ENCODE measurements around the gene CASP3. TPM values are rescaled to one million over a fixed set of nuclear protein-coding genes. Genes with fewer than 3 reads are reported as not detected.

CASP3 gene
- total RNA-seq, 1 experiment from 2014 or later = 13.2 TPM

- CTCF ChIA-PET = no interaction called here
- no peak overlapping the region for H3K4me3 ChIP-seq (ENCODE audit: low read length)
- H3K36me3 ChIP-seq (ENCODE audit: low read depth, low read length) = no peaks in the 10 kb centered on the region
- no peaks in the 10 kb centered on the region for H3K9me3 ChIP-seq (ENCODE audit: low read length)
- intact Hi-C loops (cut with micrococcal nuclease) = no loop called here
- peak; percentile 37 for DNase-seq
- no peak overlapping the region for H3K27ac ChIP-seq (ENCODE audit: low read length)
- H4K20me1 ChIP-seq (ENCODE audit: low read length) = no peaks in the 10 kb centered on the region
- H2AFZ ChIP-seq (ENCODE audit: low read length) = no peak overlapping the region
- H3K9ac ChIP-seq (ENCODE audit: low read length) = no peak overlapping the region
- POLR2A ChIA-PET (ENCODE audit: unreplicated experiment) = interaction anchor here (0.6 kb wide), 1 partner anchor 25 kb away, joined by 4 read pairs; no protein-coding TSS in a partner anchor
- no peaks in the 10 kb centered on the region for H3K27me3 ChIP-seq (ENCODE audit: low read length)
- H3K4me2 ChIP-seq (ENCODE audit: low read length) = no peak overlapping the region
- no peaks in the 10 kb centered on the region for H3F3A ChIP-seq (ENCODE audit: low read length, unreplicated experiment)
- ATAC-seq = no peak
- no peaks in the 10 kb centered on the region for H3K79me2 ChIP-seq (ENCODE audit: low read length)
- no TSS peak for BruUV-seq (replicated peaks)
- no peaks in the 10 kb centered on the region for H3K9me2 ChIP-seq (replicated peaks; ENCODE audit: low read length)
- no peaks in the 10 kb centered on the region for H3K4me1 ChIP-seq (ENCODE audit: insufficient read depth, low read length)
- TF ChIP-seq EZH2 (IDR thresholded peaks at IDR 0.05; ENCODE audit: low read length, unreplicated experiment) (no peak), EZH2phosphoT487 (IDR thresholded peaks at IDR 0.05; ENCODE audit: borderline replicate concordance, low read length) (no peak)
- TF ChIP-seq, protein P1, sequence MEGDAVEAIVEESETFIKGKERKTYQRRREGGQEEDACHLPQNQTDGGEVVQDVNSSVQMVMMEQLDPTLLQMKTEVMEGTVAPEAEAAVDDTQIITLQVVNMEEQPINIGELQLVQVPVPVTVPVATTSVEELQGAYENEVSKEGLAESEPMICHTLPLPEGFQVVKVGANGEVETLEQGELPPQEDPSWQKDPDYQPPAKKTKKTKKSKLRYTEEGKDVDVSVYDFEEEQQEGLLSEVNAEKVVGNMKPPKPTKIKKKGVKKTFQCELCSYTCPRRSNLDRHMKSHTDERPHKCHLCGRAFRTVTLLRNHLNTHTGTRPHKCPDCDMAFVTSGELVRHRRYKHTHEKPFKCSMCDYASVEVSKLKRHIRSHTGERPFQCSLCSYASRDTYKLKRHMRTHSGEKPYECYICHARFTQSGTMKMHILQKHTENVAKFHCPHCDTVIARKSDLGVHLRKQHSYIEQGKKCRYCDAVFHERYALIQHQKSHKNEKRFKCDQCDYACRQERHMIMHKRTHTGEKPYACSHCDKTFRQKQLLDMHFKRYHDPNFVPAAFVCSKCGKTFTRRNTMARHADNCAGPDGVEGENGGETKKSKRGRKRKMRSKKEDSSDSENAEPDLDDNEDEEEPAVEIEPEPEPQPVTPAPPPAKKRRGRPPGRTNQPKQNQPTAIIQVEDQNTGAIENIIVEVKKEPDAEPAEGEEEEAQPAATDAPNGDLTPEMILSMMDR (conservative IDR thresholded peaks at IDR 0.05; ENCODE audit: low read depth, low read length) = no peak
Measured at GRCh38 chr4:184599492-184600135, 49.6 kb downstream of the CASP3 start.

DNA sequence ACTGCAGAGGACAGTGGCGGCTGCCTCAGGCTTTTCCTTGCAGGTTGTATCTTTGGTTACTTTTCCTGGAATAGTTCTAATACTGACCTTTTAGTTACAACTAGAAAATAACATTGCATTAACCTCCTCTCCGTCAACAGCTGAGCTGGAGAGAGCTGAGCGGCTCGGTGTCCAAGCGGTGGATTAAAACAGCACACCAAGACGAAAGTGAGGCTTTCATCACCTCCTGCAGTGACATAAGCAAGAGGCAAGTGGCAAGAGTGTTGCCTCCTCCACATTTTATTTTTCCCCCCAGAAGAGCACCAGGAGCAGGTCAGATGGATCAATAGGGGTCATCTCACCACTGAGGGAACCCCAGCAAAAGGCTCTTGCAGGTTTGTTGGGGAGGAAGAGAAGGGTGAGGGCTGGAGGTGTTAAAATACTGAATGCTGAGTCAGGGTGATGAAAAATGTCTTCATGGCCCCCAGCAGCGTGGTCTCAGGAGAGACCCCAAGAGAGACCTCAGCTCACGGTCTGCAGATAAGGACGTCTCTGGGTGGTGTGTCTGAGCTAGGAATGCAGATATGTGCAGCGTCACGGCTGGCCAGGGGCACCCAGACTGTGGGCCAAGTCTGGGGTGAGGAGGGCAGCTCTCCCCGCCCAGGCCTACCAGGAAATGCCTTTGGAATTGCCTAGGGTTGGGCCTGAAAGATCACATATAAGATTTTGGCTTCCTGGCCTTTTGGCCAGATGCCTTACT, 50.3 kb downstream of the CASP3 start:
- no peak for TF ChIP-seq EZH2phosphoT487 (IDR thresholded peaks at IDR 0.05; ENCODE audit: borderline replicate concordance, low read length)
- TF ChIP-seq, protein P1 (conservative IDR thresholded peaks at IDR 0.05; ENCODE audit: low read depth, low read length) = no peak
- no peaks in the 10 kb centered on the region for H3K9me2 ChIP-seq (replicated peaks; ENCODE audit: low read length)
- H3K4me2 ChIP-seq (ENCODE audit: low read length) = no peak overlapping the region
- no peaks in the 10 kb centered on the region for H3K36me3 ChIP-seq (ENCODE audit: low read depth, low read length)
- no peaks in the 10 kb centered on the region for H3K79me2 ChIP-seq (ENCODE audit: low read length)
- H3K4me3 ChIP-seq (ENCODE audit: low read length) = no peak overlapping the region
- no peaks in the 10 kb centered on the region for H4K20me1 ChIP-seq (ENCODE audit: low read length)
- ChIA-PET CTCF (no interaction called here), POLR2A (ENCODE audit: unreplicated experiment) (interaction anchor here (0.6 kb wide), 1 partner anchor 26 kb away, joined by 4 read pairs; no protein-coding TSS in a partner anchor)
- DNase-seq = no peak
- BruUV-seq (replicated peaks) = no TSS peak
- H3K9ac ChIP-seq (ENCODE audit: low read length) = no peak overlapping the region
- intact Hi-C loops (cut with micrococcal nuclease) = no loop called here
- no peaks in the 10 kb centered on the region for H3K4me1 ChIP-seq (ENCODE audit: insufficient read depth, low read length)
- no peaks in the 10 kb centered on the region for H3K27me3 ChIP-seq (ENCODE audit: low read length)
- no peaks in the 10 kb centered on the region for H3F3A ChIP-seq (ENCODE audit: low read length, unreplicated experiment)
- H3K27ac ChIP-seq (ENCODE audit: low read length) = no peak overlapping the region
- H3K9me3 ChIP-seq (ENCODE audit: low read length) = no peaks in the 10 kb centered on the region
- ATAC-seq = no peak
- H2AFZ ChIP-seq (ENCODE audit: low read length) = no peak overlapping the region

DNA sequence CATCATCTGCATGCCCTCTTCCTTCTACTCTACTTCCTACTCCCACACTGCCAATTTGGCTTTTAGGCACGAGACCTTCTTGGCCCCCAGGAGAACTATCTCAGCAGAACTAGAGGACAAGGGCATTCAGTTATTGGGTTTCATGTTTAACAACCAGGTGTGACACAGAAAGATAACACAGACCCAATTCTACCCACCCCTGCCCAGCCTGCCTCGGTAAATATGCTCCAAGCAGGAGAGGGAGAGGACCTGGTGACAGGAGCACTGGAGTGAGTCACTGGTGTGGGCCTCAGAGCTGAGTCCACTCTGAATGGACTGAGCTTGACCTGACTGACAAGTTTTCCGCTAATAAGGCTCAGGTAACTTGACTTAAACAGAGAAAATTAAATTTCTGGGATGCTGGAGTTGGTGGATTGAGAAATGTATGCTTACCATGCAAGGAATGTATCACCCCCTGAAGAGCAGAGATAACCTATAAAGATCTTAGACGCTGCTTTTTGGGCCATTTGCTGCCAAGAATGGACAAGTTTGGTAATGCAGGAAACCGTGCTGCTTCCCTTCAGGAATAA, 52.5 kb downstream of the CASP3 start:
- DNase-seq (peak; percentile 38), ATAC-seq (peak; percentile 59)
- Histone ChIP-seq H3K27me3 (ENCODE audit: low read length) (no peaks in the 10 kb centered on the region), H3K9ac (ENCODE audit: low read length) (no peak overlapping the region), H2AFZ (ENCODE audit: low read length) (no peak overlapping the region), H3K9me3 (ENCODE audit: low read length) (no peaks in the 10 kb centered on the region), H3K36me3 (ENCODE audit: low read depth, low read length) (no peaks in the 10 kb centered on the region), H3K4me2 (ENCODE audit: low read length) (no peak overlapping the region), H3K79me2 (ENCODE audit: low read length) (no peaks in the 10 kb centered on the region), H3K4me3 (ENCODE audit: low read length) (no peak overlapping the region), H3F3A (ENCODE audit: low read length, unreplicated experiment) (no peaks in the 10 kb centered on the region), H4K20me1 (ENCODE audit: low read length) (no peaks in the 10 kb centered on the region), H3K27ac (ENCODE audit: low read length) (no peak overlapping the region), H3K9me2 (replicated peaks; ENCODE audit: low read length) (no peaks in the 10 kb centered on the region), H3K4me1 (ENCODE audit: insufficient read depth, low read length) (no peaks in the 10 kb centered on the region)
- POLR2A ChIA-PET (ENCODE audit: unreplicated experiment) = no interaction called here
- intact Hi-C loops (cut with micrococcal nuclease) = no loop called here
- TF ChIP-seq, protein P1 (conservative IDR thresholded peaks at IDR 0.05; ENCODE audit: low read depth, low read length) = no peak
- TF ChIP-seq EZH2phosphoT487 (IDR thresholded peaks at IDR 0.05; ENCODE audit: borderline replicate concordance, low read length) (no peak), EZH2 (IDR thresholded peaks at IDR 0.05; ENCODE audit: low read length, unreplicated experiment) (no peak)
- CTCF ChIA-PET = no interaction called here
- BruUV-seq (replicated peaks) = no TSS peak
